Lower leg skin (tissue), 4 donors: Measurements from ENCODE around the gene LRP1B. TPM values are rescaled to one million over a fixed set of nuclear protein-coding genes. Genes with fewer than 3 reads are reported as not detected.
"Not testable (repeated sequence)": the region's sequence is repeated elsewhere in the genome, so short reads cannot be mapped to it uniquely, and the experiment has no call there.

ENCODE experiments used
- DNase-seq, 2 donors: peaks; one replicate each; pipeline ENCODE4 v3.0.0-alpha.2; 2019; ENCODE audit warnings: low spot score in 2 of 2
- H3K4me3 ChIP-seq: fragments of 200-600 bp; sonication (generic); 2 replicates; pipeline ENCODE4 v1.5.1; 2017; ENCODE audit warnings: mild to moderate bottlenecking, low read depth; ENCODE audit not compliant: poor library complexity, severe bottlenecking
- POLR2A ChIP-seq, 2 donors: fragments of 450-650 bp; IDR thresholded peaks; one replicate each; pipeline ENCODE4 v1.6.1; 2016 to 2017; ENCODE audit warnings: antibody characterized with exemption in 2 of 2, mild to moderate bottlenecking in 1 of 2, moderate library complexity in 1 of 2
- WGBS, 2 donors: methylation state at CpG; one replicate each; pipeline ENCODE4 v1.1.5; 2018; 5-methylcytosine and 5-hydroxymethylcytosine counted together
- intact Hi-C: fragments of 100-400 bp; cut with DNase I; formaldehyde crosslinking; loops from one replicate; pipeline ENCODE4 v1.15.0; 2023; ENCODE audit warnings: low total_unique reads
- total RNA-seq, 4 donors: library from RNA; depleted of rRNA; stranded (reverse); fragments of >200 nt; gene quantifications; one replicate each; pipeline ENCODE4 v1.1.0, GENCODE V29; 2016
- TF ChIP-seq, protein P1 (sequence below), 3 donors: fragments of 450-650 bp; IDR thresholded peaks; one replicate each; pipeline ENCODE4 v1.5.1; 2016; ENCODE audit warnings: antibody characterized with exemption in 3 of 3, mild to moderate bottlenecking in 3 of 3, moderate library complexity in 2 of 3

The LRP1B gene
- total RNA-seq, 4 donors from 2014 or later, result 0.80 to 1.6 (median 1.0) TPM

DNA sequence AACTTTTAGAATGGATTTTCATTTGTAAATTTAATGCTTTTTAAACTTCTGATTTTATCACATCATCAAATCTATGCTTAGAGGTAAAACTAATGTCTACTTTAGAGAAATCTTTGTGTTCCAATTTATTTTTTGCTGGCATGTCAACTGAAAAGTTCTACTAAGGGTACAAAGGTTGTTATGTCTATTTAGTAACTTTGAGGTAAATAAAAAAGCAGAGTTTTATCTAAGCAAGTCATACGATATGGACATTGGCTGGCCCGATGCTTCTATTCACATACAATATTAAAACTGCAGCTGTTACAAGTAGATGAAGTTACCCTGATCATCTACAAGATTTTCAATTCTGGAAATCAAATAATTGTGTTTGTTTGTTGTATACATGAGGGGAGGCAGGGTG lies 1575.1 kb downstream of the LRP1B start:
- 94 to 98% methylated on average over 2 of the region's 2 CpGs for WGBS, 2 donors
- intact Hi-C loops, result no loop called here
- TF ChIP-seq POLR2A (IDR thresholded peaks at IDR 0.05), result no peak
- TF ChIP-seq, protein P1, sequence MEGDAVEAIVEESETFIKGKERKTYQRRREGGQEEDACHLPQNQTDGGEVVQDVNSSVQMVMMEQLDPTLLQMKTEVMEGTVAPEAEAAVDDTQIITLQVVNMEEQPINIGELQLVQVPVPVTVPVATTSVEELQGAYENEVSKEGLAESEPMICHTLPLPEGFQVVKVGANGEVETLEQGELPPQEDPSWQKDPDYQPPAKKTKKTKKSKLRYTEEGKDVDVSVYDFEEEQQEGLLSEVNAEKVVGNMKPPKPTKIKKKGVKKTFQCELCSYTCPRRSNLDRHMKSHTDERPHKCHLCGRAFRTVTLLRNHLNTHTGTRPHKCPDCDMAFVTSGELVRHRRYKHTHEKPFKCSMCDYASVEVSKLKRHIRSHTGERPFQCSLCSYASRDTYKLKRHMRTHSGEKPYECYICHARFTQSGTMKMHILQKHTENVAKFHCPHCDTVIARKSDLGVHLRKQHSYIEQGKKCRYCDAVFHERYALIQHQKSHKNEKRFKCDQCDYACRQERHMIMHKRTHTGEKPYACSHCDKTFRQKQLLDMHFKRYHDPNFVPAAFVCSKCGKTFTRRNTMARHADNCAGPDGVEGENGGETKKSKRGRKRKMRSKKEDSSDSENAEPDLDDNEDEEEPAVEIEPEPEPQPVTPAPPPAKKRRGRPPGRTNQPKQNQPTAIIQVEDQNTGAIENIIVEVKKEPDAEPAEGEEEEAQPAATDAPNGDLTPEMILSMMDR (IDR thresholded peaks at IDR 0.05), result no peak
- H3K4me3 ChIP-seq, result no peak overlapping the region
- DNase-seq, result no peak

DNA sequence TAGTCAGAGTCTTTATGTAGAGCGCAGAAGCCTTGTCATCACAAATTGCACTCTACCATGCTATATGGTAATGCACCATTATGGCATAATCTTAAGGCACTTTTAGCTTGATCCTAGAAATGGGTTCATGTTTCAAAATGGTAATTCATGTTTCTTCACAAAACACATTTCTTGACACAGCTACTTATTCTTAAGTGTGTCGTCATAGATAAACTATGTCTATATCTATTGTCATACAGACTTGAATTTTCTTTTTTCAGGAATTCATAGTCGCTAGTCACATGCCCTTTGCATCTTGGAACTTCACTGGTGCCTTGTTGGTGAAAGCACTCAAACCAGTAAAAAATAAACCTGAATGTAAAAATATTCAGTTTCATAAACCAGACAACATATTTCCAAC lies 1578.2 kb downstream of the LRP1B start:
- H3K4me3 ChIP-seq, result no peak overlapping the region
- no peak for TF ChIP-seq POLR2A (IDR thresholded peaks at IDR 0.05)
- TF ChIP-seq, protein P1 (IDR thresholded peaks at IDR 0.05), result no peak
- DNase-seq, result no peak
- 96 to 98% methylated on average over 3 of the region's 3 CpGs for WGBS, 2 donors
- intact Hi-C loops, result no loop called here

DNA sequence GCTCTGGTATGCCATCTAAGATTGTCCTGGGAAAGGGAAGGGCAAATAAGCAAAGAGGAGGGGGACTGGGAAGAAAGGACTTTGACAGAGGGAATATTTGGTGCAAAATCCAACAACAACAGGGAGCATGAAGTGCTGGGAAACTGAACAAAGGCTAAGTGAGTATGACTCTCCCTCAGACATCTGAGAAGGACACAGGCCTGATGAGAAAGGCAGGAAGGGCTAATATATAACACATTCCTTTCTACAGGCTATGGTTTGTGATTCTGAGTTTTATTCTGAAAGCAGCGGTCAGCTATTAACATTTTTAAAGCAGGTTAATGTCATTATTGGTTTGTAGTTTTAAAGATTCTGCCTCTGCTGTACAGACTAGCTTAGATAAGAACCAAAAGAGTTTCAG lies 1579.5 kb downstream of the LRP1B start:
- TF ChIP-seq, protein P1 (IDR thresholded peaks at IDR 0.05), result no peak
- TF ChIP-seq POLR2A (IDR thresholded peaks at IDR 0.05), result no peak
- intact Hi-C loops, result no loop called here
- no peak for DNase-seq
- H3K4me3 ChIP-seq, result no peak overlapping the region
- 94 to 97% methylated on average over 1 of the region's 1 CpG for WGBS, 2 donors

DNA sequence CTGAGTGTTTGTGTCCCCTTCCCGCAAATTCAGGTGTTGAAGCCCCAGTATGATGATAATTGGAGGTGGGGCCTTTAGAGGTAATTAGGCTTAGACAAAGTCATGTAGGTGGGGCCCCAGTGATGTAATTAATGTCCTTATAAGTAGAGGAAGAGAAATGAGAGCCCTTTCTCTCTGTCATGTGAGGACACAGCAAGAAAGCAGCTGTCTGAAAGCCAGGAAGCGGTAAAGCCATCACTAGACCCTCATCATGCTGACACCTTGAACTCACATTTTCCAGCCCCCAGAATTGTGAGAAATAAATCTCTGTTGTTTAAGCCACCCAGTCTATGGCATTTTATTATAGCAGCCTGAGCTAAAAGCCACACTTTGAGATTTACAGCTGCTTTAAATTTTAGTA lies 1580.0 kb downstream of the LRP1B start:
- intact Hi-C loops, result no loop called here
- no peak for TF ChIP-seq POLR2A (IDR thresholded peaks at IDR 0.05)
- TF ChIP-seq, protein P1 (IDR thresholded peaks at IDR 0.05), result no peak
- WGBS, 2 donors, result 96 to 99% methylated on average over 2 of the region's 2 CpGs
- no peak for DNase-seq
- H3K4me3 ChIP-seq, result no peak overlapping the region

DNA sequence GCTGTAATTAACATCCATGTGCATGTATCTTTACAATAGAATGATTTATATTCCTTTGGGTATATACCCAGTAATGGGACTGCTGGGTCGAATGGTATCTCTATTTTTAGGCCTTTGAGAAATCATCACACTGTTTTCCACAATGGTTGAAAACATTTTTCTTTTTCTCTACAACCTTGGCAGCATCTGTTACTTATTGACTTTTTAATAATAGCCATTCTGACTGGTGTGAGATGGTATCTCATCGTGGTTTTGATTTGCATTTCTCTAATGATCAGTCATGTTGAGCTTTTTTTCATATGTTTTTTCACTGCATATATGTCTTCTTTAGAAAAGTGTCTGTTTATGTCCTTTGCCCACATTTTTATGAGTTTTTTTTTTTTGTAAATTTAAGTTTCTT lies 1586.0 kb downstream of the LRP1B start:
- 51 to 54% methylated on average over 2 of the region's 2 CpGs for WGBS, 2 donors
- H3K4me3 ChIP-seq, intact Hi-C loops, DNase-seq: not testable (repeated sequence)

DNA sequence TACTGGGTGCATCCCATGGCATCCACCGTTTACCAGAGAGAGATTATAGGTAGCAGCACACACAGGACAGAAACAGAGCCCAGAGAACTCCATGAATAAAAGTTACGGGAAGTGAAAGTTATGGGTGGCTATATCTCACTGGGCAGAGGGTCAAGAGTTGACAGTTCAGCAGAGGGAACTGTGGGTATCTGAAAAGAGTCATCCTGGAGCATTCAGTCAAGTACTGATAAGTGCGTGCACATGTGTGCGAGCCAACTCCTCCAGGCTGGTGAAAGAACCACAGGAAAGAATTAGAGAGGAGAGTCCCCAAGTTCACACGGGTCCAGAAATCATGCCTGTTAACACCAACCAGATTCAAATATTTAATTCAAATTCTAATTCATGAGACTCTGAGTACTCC lies 1588.2 kb downstream of the LRP1B start:
- 75 to 85% methylated on average over 5 of the region's 5 CpGs for WGBS, 2 donors
- no peak for DNase-seq
- intact Hi-C loops, result no loop called here
- H3K4me3 ChIP-seq, result no peak overlapping the region
- TF ChIP-seq, protein P1 (IDR thresholded peaks at IDR 0.05), result no peak
